ENCODE measurements around the gene SLC23A1. TPM values are rescaled to one million over a fixed set of nuclear protein-coding genes. Genes with fewer than 3 reads are reported as not detected.

SLC23A1 gene
- total RNA-seq, 1 donor from 2014 or later: not detected

- H3K36me3 Mint-ChIP-seq (ENCODE audit: low read depth, unreplicated experiment): no peaks in the 10 kb centered on the region
- H4K20me1 ChIP-seq (ENCODE audit: insufficient read depth, low read length): no peaks in the 10 kb centered on the region
- H3K4me3 ChIP-seq (ENCODE audit: insufficient read depth, low read depth, low read length): no peak overlapping the region
- no peak overlapping the region for H3K9ac ChIP-seq (ENCODE audit: low read length)
- no peak overlapping the region for H3K27ac ChIP-seq (ENCODE audit: low read depth, low read length)
- no peaks in the 10 kb centered on the region for H3K4me1 Mint-ChIP-seq (ENCODE audit: low read depth, unreplicated experiment)
- no peaks in the 10 kb centered on the region for H3K9me3 ChIP-seq (ENCODE audit: insufficient read depth, low read depth, low read length)
- no peak for FAIRE-seq
- no peak overlapping the region for H3K27ac Mint-ChIP-seq (ENCODE audit: unreplicated experiment)
- H2AFZ ChIP-seq (ENCODE audit: low read depth, low read length): no peak overlapping the region
- no peaks in the 10 kb centered on the region for H3K36me3 ChIP-seq (ENCODE audit: insufficient read depth, low read length)
- DNase-seq (ENCODE audit: low read depth): no peak
- no peak overlapping the region for H3K4me2 ChIP-seq (ENCODE audit: low read length)
- TF ChIP-seq, protein P1, sequence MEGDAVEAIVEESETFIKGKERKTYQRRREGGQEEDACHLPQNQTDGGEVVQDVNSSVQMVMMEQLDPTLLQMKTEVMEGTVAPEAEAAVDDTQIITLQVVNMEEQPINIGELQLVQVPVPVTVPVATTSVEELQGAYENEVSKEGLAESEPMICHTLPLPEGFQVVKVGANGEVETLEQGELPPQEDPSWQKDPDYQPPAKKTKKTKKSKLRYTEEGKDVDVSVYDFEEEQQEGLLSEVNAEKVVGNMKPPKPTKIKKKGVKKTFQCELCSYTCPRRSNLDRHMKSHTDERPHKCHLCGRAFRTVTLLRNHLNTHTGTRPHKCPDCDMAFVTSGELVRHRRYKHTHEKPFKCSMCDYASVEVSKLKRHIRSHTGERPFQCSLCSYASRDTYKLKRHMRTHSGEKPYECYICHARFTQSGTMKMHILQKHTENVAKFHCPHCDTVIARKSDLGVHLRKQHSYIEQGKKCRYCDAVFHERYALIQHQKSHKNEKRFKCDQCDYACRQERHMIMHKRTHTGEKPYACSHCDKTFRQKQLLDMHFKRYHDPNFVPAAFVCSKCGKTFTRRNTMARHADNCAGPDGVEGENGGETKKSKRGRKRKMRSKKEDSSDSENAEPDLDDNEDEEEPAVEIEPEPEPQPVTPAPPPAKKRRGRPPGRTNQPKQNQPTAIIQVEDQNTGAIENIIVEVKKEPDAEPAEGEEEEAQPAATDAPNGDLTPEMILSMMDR (IDR thresholded peaks at IDR 0.05; ENCODE audit: insufficient read depth, low read depth, low read length): no peak
- no peak for TF ChIP-seq EZH2 (IDR thresholded peaks at IDR 0.05; ENCODE audit: insufficient read depth, low read length)
- H3K4me3 Mint-ChIP-seq (ENCODE audit: unreplicated experiment): no peak overlapping the region
- no peaks in the 10 kb centered on the region for H3K4me1 ChIP-seq (ENCODE audit: insufficient read depth, low read length)
- H3K9me3 Mint-ChIP-seq (ENCODE audit: unreplicated experiment): no peaks in the 10 kb centered on the region
- peaks cover 18% of the 10 kb centered on the region for H3K27me3 Mint-ChIP-seq (ENCODE audit: low read depth, unreplicated experiment)
- no peaks in the 10 kb centered on the region for H3K79me2 ChIP-seq (ENCODE audit: insufficient read depth, low read length)
- no peaks in the 10 kb centered on the region for H3K27me3 ChIP-seq (ENCODE audit: insufficient read depth, low read length)
These were observed 2.9 kb upstream of the SLC23A1 start for GRCh38 chr5:139386050-139386438.

GRCh38 chr5:139385061-139386049, 2.3 kb upstream of the SLC23A1 start:
- Mint-ChIP-seq H3K4me3 (ENCODE audit: unreplicated experiment) (no peak overlapping the region), H3K27ac (ENCODE audit: unreplicated experiment) (no peak overlapping the region), H3K27me3 (ENCODE audit: low read depth, unreplicated experiment) (peaks cover 16% of the 10 kb centered on the region), H3K4me1 (ENCODE audit: low read depth, unreplicated experiment) (no peaks in the 10 kb centered on the region), H3K36me3 (ENCODE audit: low read depth, unreplicated experiment) (no peaks in the 10 kb centered on the region), H3K9me3 (ENCODE audit: unreplicated experiment) (no peaks in the 10 kb centered on the region)
- Histone ChIP-seq H3K4me3 (ENCODE audit: insufficient read depth, low read depth, low read length) (no peak overlapping the region), H3K79me2 (ENCODE audit: insufficient read depth, low read length) (no peaks in the 10 kb centered on the region), H3K9me3 (ENCODE audit: insufficient read depth, low read depth, low read length) (no peaks in the 10 kb centered on the region), H3K4me2 (ENCODE audit: low read length) (no peak overlapping the region), H3K36me3 (ENCODE audit: insufficient read depth, low read length) (no peaks in the 10 kb centered on the region), H4K20me1 (ENCODE audit: insufficient read depth, low read length) (no peaks in the 10 kb centered on the region), H3K27ac (ENCODE audit: low read depth, low read length) (no peak overlapping the region), H3K4me1 (ENCODE audit: insufficient read depth, low read length) (no peaks in the 10 kb centered on the region), H3K27me3 (ENCODE audit: insufficient read depth, low read length) (no peaks in the 10 kb centered on the region), H3K9ac (ENCODE audit: low read length) (no peak overlapping the region), H2AFZ (ENCODE audit: low read depth, low read length) (no peak overlapping the region)
- no peak for DNase-seq (ENCODE audit: low read depth)
- no peak for FAIRE-seq
- no peak for TF ChIP-seq EZH2 (IDR thresholded peaks at IDR 0.05; ENCODE audit: insufficient read depth, low read length)
- TF ChIP-seq, protein P1 (IDR thresholded peaks at IDR 0.05; ENCODE audit: insufficient read depth, low read depth, low read length): no peak

GRCh38 chr5:139384591-139385051, 1.5 kb upstream of the SLC23A1 start:
- Mint-ChIP-seq H3K4me3 (ENCODE audit: unreplicated experiment) (no peak overlapping the region), H3K27ac (ENCODE audit: unreplicated experiment) (peak overlapping the region; percentile 20), H3K27me3 (ENCODE audit: low read depth, unreplicated experiment) (peaks cover 16% of the 10 kb centered on the region), H3K36me3 (ENCODE audit: low read depth, unreplicated experiment) (peaks cover 2% of the 10 kb centered on the region), H3K4me1 (ENCODE audit: low read depth, unreplicated experiment) (no peaks in the 10 kb centered on the region), H3K9me3 (ENCODE audit: unreplicated experiment) (no peaks in the 10 kb centered on the region)
- H4K20me1 ChIP-seq (ENCODE audit: insufficient read depth, low read length): peaks cover under 1% of the 10 kb centered on the region
- H3K4me2 ChIP-seq (ENCODE audit: low read length): no peak overlapping the region
- H2AFZ ChIP-seq (ENCODE audit: low read depth, low read length): no peak overlapping the region
- H3K9ac ChIP-seq (ENCODE audit: low read length): no peak overlapping the region
- no peaks in the 10 kb centered on the region for H3K27me3 ChIP-seq (ENCODE audit: insufficient read depth, low read length)
- no peak overlapping the region for H3K4me3 ChIP-seq (ENCODE audit: insufficient read depth, low read depth, low read length)
- no peak for TF ChIP-seq EZH2 (IDR thresholded peaks at IDR 0.05; ENCODE audit: insufficient read depth, low read length)
- TF ChIP-seq, protein P1 (IDR thresholded peaks at IDR 0.05; ENCODE audit: insufficient read depth, low read depth, low read length): no peak
- DNase-seq (ENCODE audit: low read depth) (no peak), FAIRE-seq (no peak)
- no peaks in the 10 kb centered on the region for H3K79me2 ChIP-seq (ENCODE audit: insufficient read depth, low read length)
- H3K9me3 ChIP-seq (ENCODE audit: insufficient read depth, low read depth, low read length): no peaks in the 10 kb centered on the region
- H3K27ac ChIP-seq (ENCODE audit: low read depth, low read length): no peak overlapping the region
- H3K4me1 ChIP-seq (ENCODE audit: insufficient read depth, low read length): no peaks in the 10 kb centered on the region
- no peaks in the 10 kb centered on the region for H3K36me3 ChIP-seq (ENCODE audit: insufficient read depth, low read length)
